Tibial nerve (tissue), 4 donors: ENCODE measurements around the gene MSRB3.

ENCODE experiments used
- EP300 ChIP-seq, 2 donors: sonication (generic); formaldehyde crosslinking; IDR thresholded peaks; one replicate each; pipeline ENCODE4 v1.6.1; 2017; ENCODE audit warnings: antibody characterized with exemption in 2 of 2, mild to moderate bottlenecking in 1 of 2
- POLR2A ChIP-seq, 2 donors: fragments of 450-650 bp; IDR thresholded peaks; one replicate each; pipeline ENCODE4 v1.6.1; 2017; ENCODE audit warnings: antibody characterized with exemption in 2 of 2, mild to moderate bottlenecking in 2 of 2, moderate library complexity in 2 of 2
- TF ChIP-seq, protein P1 (sequence below), 5 experiments: fragments of 200-600 bp in 3 of 5; fragments of 450-650 bp in 2 of 5; sonication (generic) in 3 of 5; IDR thresholded peaks; one replicate each; pipeline ENCODE4 v1.5.1; 2016 to 2019; ENCODE audit warnings: antibody characterized with exemption in 5 of 5, mild to moderate bottlenecking in 3 of 5, moderate library complexity in 2 of 5

DNA sequence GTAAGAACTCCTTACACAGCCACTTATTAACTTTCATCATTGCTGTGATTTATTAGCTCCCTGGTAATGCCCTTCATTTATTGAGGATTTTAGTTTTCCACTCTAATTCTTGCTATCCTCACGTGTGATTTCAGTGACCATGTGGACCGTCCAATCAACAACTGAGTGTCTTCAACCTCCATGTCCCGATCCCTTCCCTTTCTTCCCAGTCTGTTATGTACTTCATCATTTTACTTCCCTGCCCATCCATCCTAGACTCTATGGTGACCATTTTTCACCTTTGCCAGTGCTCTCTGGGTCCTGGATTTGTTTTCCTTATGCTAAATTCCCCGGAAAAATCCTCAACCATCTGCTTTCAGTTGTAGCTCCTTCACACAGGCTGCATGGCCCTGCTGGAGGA is 111.0 kb downstream of the MSRB3 start:
- TF ChIP-seq, protein P1, sequence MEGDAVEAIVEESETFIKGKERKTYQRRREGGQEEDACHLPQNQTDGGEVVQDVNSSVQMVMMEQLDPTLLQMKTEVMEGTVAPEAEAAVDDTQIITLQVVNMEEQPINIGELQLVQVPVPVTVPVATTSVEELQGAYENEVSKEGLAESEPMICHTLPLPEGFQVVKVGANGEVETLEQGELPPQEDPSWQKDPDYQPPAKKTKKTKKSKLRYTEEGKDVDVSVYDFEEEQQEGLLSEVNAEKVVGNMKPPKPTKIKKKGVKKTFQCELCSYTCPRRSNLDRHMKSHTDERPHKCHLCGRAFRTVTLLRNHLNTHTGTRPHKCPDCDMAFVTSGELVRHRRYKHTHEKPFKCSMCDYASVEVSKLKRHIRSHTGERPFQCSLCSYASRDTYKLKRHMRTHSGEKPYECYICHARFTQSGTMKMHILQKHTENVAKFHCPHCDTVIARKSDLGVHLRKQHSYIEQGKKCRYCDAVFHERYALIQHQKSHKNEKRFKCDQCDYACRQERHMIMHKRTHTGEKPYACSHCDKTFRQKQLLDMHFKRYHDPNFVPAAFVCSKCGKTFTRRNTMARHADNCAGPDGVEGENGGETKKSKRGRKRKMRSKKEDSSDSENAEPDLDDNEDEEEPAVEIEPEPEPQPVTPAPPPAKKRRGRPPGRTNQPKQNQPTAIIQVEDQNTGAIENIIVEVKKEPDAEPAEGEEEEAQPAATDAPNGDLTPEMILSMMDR (IDR thresholded peaks at IDR 0.05) = no peak
- TF ChIP-seq POLR2A (IDR thresholded peaks at IDR 0.05) = no peak
- TF ChIP-seq EP300 (IDR thresholded peaks at IDR 0.05) = no peak
